Gastrocnemius medialis (tissue), 4 donors: ENCODE data around the gene ITFG1. TPM values are rescaled to one million over a fixed set of nuclear protein-coding genes. Genes with fewer than 3 reads are reported as not detected.
"Not testable (repeated sequence)": the region's sequence is repeated elsewhere in the genome, so short reads cannot be mapped to it uniquely, and the experiment has no call there.

Source experiments
- ATAC-seq, 2 donors: fragments of 150-250 bp; one replicate each; pipeline ENCODE4 v1.9.1; 2016
- DNase-seq, 2 donors: peaks; one replicate each; pipeline ENCODE4 v3.0.0-alpha.2; 2019
- H3K27ac ChIP-seq, 4 donors: fragments of 200-600 bp; sonication (generic); 1 replicate in 1 of 4; 2 replicates in 3 of 4; pipeline ENCODE4 v1.5.1; 2016 to 2018; ENCODE audit warnings: mild to moderate bottlenecking in 2 of 4, moderate library complexity in 1 of 4
- H3K27me3 ChIP-seq, 3 donors: fragments of 200-600 bp; sonication (generic) in 2 of 3; 1 replicate in 1 of 3; 2 replicates in 2 of 3; pipeline versions ENCODE4 v1.5.1 to v1.6.0; 2016 to 2019; ENCODE audit warnings: mild to moderate bottlenecking in 1 of 3, moderate library complexity in 1 of 3
- H3K36me3 ChIP-seq, 2 donors: fragments of 200-600 bp; sonication (generic) in 1 of 2; one replicate each; pipeline ENCODE4 v1.5.1; 2017 to 2018
- H3K4me1 ChIP-seq, 2 donors: fragments of 200-600 bp; sonication (generic) in 1 of 2; one replicate each; pipeline ENCODE4 v1.5.1; 2016 to 2017; ENCODE audit warnings: mild to moderate bottlenecking in 2 of 2
- H3K4me3 ChIP-seq, 4 donors: fragments of 200-600 bp; sonication (generic) in 3 of 4; 1 replicate in 1 of 4; 2 replicates in 3 of 4; pipeline ENCODE4 v1.5.1; 2016 to 2019; ENCODE audit warnings: mild to moderate bottlenecking in 2 of 4
- H3K9me3 ChIP-seq, 3 donors: fragments of 200-600 bp; sonication (generic) in 2 of 3; 1 replicate in 1 of 3; 2 replicates in 2 of 3; pipeline ENCODE4 v1.5.1; 2016 to 2019
- POLR2A ChIP-seq, 2 donors: fragments of 450-650 bp; IDR thresholded peaks; one replicate each; pipeline ENCODE4 v1.6.1; 2017; ENCODE audit warnings: antibody characterized with exemption in 2 of 2, mild to moderate bottlenecking in 2 of 2, moderate library complexity in 2 of 2
- in situ Hi-C, 4 donors: fragments of 200-750 bp; cut with MboI; loops; one replicate each; pipeline versions ENCODE4 v1.15.0 to v1.8.0; 2017; ENCODE audit warnings: low sequenced_read_pairs in 4 of 4
- intact Hi-C: fragments of 100-400 bp; cut with DNase I; formaldehyde crosslinking; loops from one replicate; pipeline ENCODE4 v1.15.1; 2023; ENCODE audit warnings: low total_unique reads
- total RNA-seq, 4 donors: library from RNA; depleted of rRNA; stranded (reverse); fragments of >200 nt; gene quantifications; one replicate each; pipeline versions ENCODE4 v1.1.0 to v1.2.3, GENCODE V29; 2016
- TF ChIP-seq, protein P1 (sequence below), 5 experiments: fragments of 450-650 bp in 3 of 5; fragments of 200-600 bp in 2 of 5; sonication (generic) in 2 of 5; IDR thresholded peaks in 4 of 5; conservative IDR thresholded peaks in 1 of 5; 1 replicate in 4 of 5; 2 replicates in 1 of 5; pipeline ENCODE4 v1.5.1; 2016 to 2019; ENCODE audit warnings: antibody characterized with exemption in 5 of 5, mild to moderate bottlenecking in 3 of 5, moderate library complexity in 3 of 5

The ITFG1 gene
- total RNA-seq, 4 donors from 2014 or later = 20.9 to 37.3 (median 28.6) TPM

DNA sequence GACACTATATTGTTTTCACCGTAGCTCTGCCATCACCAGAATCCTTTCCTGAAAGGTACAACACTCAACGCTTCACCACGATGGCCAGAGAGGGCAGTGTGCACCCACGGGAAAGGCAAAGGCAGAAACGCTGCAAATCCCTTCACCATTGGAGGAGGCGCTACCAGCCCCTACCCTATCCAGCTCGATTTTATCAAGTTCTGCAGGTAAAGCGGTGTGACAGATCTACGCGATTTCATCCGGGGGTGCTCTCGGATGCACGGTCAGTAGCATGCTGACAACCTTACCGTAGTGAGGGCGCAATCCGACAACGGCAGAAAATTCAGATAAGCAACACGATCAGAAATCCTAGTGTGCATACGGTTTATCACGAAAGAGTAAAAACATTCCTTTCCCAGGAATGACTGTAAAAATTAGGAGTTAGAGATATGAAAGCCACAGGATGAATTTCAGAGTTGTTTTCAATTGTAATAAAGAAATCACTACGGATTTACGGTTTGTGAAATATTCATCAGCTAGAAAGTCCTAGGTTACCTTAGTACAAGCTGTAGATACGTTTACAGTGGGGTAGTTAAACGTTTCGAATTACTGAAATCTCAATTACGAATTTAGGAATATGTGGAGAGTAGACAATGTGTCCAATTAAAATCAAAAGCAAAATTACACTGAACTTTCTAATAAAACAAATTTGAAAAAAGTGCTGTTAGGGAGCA lies 318.9 kb downstream of the ITFG1 start:
- peak overlapping the region; percentile 55 to 78 (median 64) for H3K4me3 ChIP-seq
- no peaks in the 10 kb centered on the region for H3K36me3 ChIP-seq
- H3K9me3 ChIP-seq = no peaks in the 10 kb centered on the region
- H3K27me3 ChIP-seq = no peaks in the 10 kb centered on the region
- intact Hi-C loops = loop anchor here (2.0 to 5.0 kb wide), 5 partner anchors 105 to 1023 kb away; partner anchors contain the start of genes ITFG1 and PHKB
- ATAC-seq = peak; percentile 79 to 82
- TF ChIP-seq POLR2A (IDR thresholded peaks at IDR 0.05) = no peak
- TF ChIP-seq, protein P1, sequence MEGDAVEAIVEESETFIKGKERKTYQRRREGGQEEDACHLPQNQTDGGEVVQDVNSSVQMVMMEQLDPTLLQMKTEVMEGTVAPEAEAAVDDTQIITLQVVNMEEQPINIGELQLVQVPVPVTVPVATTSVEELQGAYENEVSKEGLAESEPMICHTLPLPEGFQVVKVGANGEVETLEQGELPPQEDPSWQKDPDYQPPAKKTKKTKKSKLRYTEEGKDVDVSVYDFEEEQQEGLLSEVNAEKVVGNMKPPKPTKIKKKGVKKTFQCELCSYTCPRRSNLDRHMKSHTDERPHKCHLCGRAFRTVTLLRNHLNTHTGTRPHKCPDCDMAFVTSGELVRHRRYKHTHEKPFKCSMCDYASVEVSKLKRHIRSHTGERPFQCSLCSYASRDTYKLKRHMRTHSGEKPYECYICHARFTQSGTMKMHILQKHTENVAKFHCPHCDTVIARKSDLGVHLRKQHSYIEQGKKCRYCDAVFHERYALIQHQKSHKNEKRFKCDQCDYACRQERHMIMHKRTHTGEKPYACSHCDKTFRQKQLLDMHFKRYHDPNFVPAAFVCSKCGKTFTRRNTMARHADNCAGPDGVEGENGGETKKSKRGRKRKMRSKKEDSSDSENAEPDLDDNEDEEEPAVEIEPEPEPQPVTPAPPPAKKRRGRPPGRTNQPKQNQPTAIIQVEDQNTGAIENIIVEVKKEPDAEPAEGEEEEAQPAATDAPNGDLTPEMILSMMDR (IDR thresholded peaks at IDR 0.05 in 4 of 5, conservative IDR thresholded peaks at IDR 0.05 in 1 of 5) = peak; percentile 65 to 95 (median 76)
- H3K4me1 ChIP-seq = no peaks in the 10 kb centered on the region
- peak; percentile 56 to 67 for DNase-seq
- peak overlapping the region in 1 of 4 donors; percentile 57 for H3K27ac ChIP-seq
- in situ Hi-C loops = loop anchor here in 2 of 4 donors (10.0 to 25.0 kb wide), 2 partner anchors 1020 to 1023 kb away; partner anchors contain the start of gene ABCC12 (in 1 of the 2)

DNA sequence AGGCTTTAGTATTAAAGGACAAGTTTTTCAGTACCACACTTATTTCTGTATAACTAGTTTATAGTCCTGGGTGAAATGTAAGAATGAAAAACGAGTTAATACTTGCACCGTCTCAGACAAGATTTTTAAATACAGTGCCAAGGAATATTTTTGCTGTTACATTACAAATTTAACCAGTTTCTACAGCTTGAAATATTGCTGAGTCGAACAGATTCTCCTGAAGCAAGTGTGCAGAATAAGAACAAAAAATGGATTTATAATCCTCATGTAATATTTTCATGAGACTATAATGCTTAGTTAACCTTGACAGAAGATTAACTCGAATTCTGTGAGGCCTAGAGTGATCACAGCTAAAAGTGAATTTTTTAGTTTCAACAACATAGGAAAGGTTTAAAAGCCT lies 320.2 kb downstream of the ITFG1 start:
- Histone ChIP-seq H3K4me1 (no peaks in the 10 kb centered on the region), H3K9me3 (no peaks in the 10 kb centered on the region), H3K36me3 (no peaks in the 10 kb centered on the region), H3K27ac (no peak overlapping the region), H3K4me3 (no peak overlapping the region), H3K27me3 (no peaks in the 10 kb centered on the region)
- DNase-seq (no peak), ATAC-seq (no peak)
- TF ChIP-seq, protein P1 (IDR thresholded peaks at IDR 0.05 in 4 of 5, conservative IDR thresholded peaks at IDR 0.05 in 1 of 5) = no peak
- no peak for TF ChIP-seq POLR2A (IDR thresholded peaks at IDR 0.05)
- in situ Hi-C loops = loop anchor here in 2 of 4 donors (10.0 to 25.0 kb wide), 2 partner anchors 1022 to 1024 kb away; partner anchors contain the start of gene ABCC12 (in 1 of the 2)
- intact Hi-C loops = loop anchor here (5.0 kb wide), 3 partner anchors 103 to 912 kb away; partner anchors contain the start of genes ITFG1 and PHKB

DNA sequence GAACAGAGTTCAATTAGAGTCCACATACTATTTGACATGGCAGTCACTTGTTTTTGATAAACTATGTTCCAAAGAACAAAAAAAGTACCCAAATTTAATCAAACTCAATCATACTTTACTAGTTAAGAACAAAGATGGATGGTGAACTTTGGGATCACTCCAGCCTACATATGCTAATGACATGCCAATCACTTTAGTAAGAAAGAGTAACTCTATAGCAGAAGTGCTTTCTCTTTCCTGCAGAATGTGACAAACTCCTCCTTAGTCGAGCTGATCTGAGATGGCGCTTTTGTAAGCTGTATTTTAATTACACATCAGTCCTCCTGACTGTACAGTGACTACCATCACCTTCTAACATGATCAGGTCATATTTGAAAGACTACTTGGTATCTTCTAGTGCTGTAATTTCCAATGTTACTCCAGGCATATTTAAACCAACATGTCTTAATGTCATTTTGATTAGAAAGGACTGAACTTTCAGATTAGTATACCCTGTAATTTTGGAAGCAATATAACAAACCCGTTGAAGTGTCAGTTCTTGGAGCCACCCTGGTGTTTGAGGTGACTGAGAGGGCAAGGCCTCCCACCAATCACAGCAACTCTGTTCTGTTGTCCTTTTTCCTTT lies 321.2 kb downstream of the ITFG1 start:
- no peak for ATAC-seq
- no peak for DNase-seq
- no peak overlapping the region for H3K4me3 ChIP-seq
- H3K4me1 ChIP-seq = no peaks in the 10 kb centered on the region
- intact Hi-C loops (loop anchor here (5.0 kb wide), 3 partner anchors 102 to 913 kb away; partner anchors contain the start of genes ITFG1 and PHKB), in situ Hi-C loops (loop anchor here (10.0 to 25.0 kb wide), 3 partner anchors 1015 to 1025 kb away; partner anchors contain the start of gene ABCC12 (in 2 of the 4))
- H3K9me3 ChIP-seq = no peaks in the 10 kb centered on the region
- no peaks in the 10 kb centered on the region for H3K27me3 ChIP-seq
- TF ChIP-seq POLR2A (IDR thresholded peaks at IDR 0.05) = no peak
- TF ChIP-seq, protein P1 (IDR thresholded peaks at IDR 0.05 in 4 of 5, conservative IDR thresholded peaks at IDR 0.05 in 1 of 5) = no peak
- H3K27ac ChIP-seq = no peak overlapping the region
- no peaks in the 10 kb centered on the region for H3K36me3 ChIP-seq

DNA sequence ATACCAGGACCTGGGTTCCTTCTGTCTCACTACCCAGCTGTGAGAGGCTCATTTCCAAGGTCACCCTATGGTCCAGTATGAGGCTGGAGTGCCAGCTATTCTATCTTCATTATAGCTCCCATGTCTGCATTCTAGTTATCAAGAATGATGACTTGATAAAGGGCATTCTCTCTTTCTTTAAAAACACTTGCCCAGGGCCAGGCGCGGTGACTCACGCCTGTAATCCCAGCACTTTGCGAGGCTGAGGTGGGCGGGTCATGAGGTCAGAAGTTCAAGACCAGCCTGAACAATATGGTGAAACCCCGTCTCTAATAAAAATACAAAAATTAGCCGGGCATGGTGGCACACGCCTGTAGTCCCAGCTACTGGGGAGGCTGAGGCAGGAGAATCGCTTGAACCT lies 322.9 kb downstream of the ITFG1 start:
- H3K4me1 ChIP-seq, H3K9me3 ChIP-seq, H3K27ac ChIP-seq, intact Hi-C loops, DNase-seq, ATAC-seq, H3K27me3 ChIP-seq, H3K36me3 ChIP-seq, H3K4me3 ChIP-seq: not testable (repeated sequence)
- in situ Hi-C loops = loop anchor here in 3 of 4 donors (10.0 to 25.0 kb wide), 3 partner anchors 1017 to 1027 kb away; partner anchors contain the start of gene ABCC12 (in 2 of the 3)
